ENCODE measurements around the gene RNF40. TPM values are rescaled to one million over a fixed set of nuclear protein-coding genes. Genes with fewer than 3 reads are reported as not detected.

RNF40 gene
- polyA plus RNA-seq, 1 donor (not counting 4 experiments of a cell fraction or from before 2014, with no cell fraction given): 52.7 TPM

DNA sequence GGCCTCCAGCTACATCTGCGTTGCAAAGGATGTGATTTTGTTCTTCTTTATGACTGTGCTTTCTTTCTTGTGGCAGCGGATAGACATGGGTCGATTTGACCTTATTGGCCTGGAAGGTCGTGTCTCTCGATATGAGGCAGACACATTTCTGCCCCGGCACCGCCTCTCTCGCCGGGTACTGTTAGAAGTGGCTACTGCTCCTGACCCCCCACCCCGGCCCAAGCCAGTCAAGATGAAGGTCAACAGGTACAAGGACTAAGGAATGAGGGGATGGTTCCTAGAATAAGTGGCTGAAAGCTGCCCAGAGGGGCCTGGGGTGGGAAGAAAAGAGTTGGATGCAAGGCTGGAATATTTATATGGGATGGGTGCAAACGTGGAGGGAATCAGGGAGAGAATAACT is 42.0 kb upstream of the RNF40 start:
- peaks cover 58% of the 10 kb centered on the region for H3K79me2 ChIP-seq (ENCODE audit: control insufficient read depth, insufficient read depth, low read length)
- no peak for FAIRE-seq
- no peak overlapping the region for H2AFZ ChIP-seq (ENCODE audit: control insufficient read depth, low read length)
- no peak overlapping the region for H3K4me3 ChIP-seq (ENCODE audit: control insufficient read depth in 2 of 3, extremely low read depth in 1 of 3, insufficient read depth in 2 of 3, low read depth in 1 of 3, low read length in 3 of 3)
- peaks cover 9% of the 10 kb centered on the region for H3K4me1 ChIP-seq (ENCODE audit: control insufficient read depth, extremely low read depth, insufficient read depth, low read length)
- no peak overlapping the region for H3K27ac ChIP-seq (ENCODE audit: control insufficient read depth, insufficient read depth, low read length)
- no peaks in the 10 kb centered on the region for H3K27me3 ChIP-seq (ENCODE audit: control insufficient read depth, extremely low read depth, insufficient read depth, low read length)
- TF ChIP-seq EZH2 (IDR thresholded peaks at IDR 0.05; ENCODE audit: low read length) (no peak), CTCF (optimal IDR thresholded peaks at IDR 0.05 in 1 of 3, IDR thresholded peaks at IDR 0.05 in 1 of 3, conservative IDR thresholded peaks at IDR 0.05 in 1 of 3; ENCODE audit: extremely low read depth in 1 of 3, insufficient read depth in 2 of 3, low read length in 3 of 3) (no peak)
- H3K9me3 ChIP-seq (ENCODE audit: control insufficient read depth, low read depth, low read length): no peaks in the 10 kb centered on the region
- peaks cover 57 to 66% of the 10 kb centered on the region in 2 experiments for H3K36me3 ChIP-seq (ENCODE audit: control insufficient read depth in 2 of 2, extremely low read depth in 1 of 2, insufficient read depth in 2 of 2, low read length in 2 of 2)
- H3K9me1 ChIP-seq (ENCODE audit: control insufficient read depth, extremely low read depth, insufficient read depth, low read length): no peaks in the 10 kb centered on the region
- no peak for DNase-seq (ENCODE audit: low read depth, low spot score)
- dilution Hi-C loops (cut with MboI; ENCODE audit: extremely low pct_ligation_motif_present, low sequenced_read_pairs): no loop called here
- H4K20me1 ChIP-seq (ENCODE audit: control insufficient read depth, extremely low read depth, insufficient read depth, low read length): peaks cover 3% of the 10 kb centered on the region
- no peak overlapping the region for H3K9ac ChIP-seq (ENCODE audit: control insufficient read depth, extremely low read depth, insufficient read depth, low read length)
- H3K4me2 ChIP-seq (ENCODE audit: control insufficient read depth, extremely low read depth, insufficient read depth, low read depth, low read length): no peak overlapping the region

DNA sequence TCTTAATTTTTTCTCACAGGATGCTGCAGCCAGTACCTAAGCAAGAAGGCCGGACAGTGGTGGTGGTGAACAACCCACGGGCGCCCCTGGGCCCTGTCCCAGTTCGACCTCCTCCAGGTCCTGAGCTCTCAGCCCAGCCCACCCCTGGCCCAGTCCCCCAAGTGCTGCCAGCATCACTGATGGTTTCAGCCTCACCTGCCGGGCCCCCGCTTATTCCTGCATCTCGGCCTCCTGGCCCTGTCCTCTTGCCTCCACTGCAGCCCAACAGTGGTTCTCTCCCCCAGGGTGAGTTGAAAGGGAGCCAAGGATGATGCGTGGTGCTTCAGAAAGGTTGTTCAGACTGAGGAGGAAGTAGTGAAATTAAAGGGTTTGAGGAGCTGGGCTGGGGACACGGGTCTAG is 41.4 kb upstream of the RNF40 start:
- Histone ChIP-seq H2AFZ (ENCODE audit: control insufficient read depth, low read length) (no peak overlapping the region), H3K9ac (ENCODE audit: control insufficient read depth, extremely low read depth, insufficient read depth, low read length) (no peak overlapping the region), H3K4me3 (ENCODE audit: control insufficient read depth in 2 of 3, extremely low read depth in 1 of 3, insufficient read depth in 2 of 3, low read depth in 1 of 3, low read length in 3 of 3) (no peak overlapping the region), H3K4me1 (ENCODE audit: control insufficient read depth, extremely low read depth, insufficient read depth, low read length) (peaks cover 3% of the 10 kb centered on the region), H3K9me1 (ENCODE audit: control insufficient read depth, extremely low read depth, insufficient read depth, low read length) (no peaks in the 10 kb centered on the region), H3K79me2 (ENCODE audit: control insufficient read depth, insufficient read depth, low read length) (peaks cover 60% of the 10 kb centered on the region), H3K27me3 (ENCODE audit: control insufficient read depth, extremely low read depth, insufficient read depth, low read length) (no peaks in the 10 kb centered on the region), H3K9me3 (ENCODE audit: control insufficient read depth, low read depth, low read length) (no peaks in the 10 kb centered on the region), H3K27ac (ENCODE audit: control insufficient read depth, insufficient read depth, low read length) (no peak overlapping the region), H3K4me2 (ENCODE audit: control insufficient read depth, extremely low read depth, insufficient read depth, low read depth, low read length) (no peak overlapping the region), H3K36me3 (ENCODE audit: control insufficient read depth in 2 of 2, extremely low read depth in 1 of 2, insufficient read depth in 2 of 2, low read length in 2 of 2) (peaks cover 62 to 65% of the 10 kb centered on the region in 2 experiments), H4K20me1 (ENCODE audit: control insufficient read depth, extremely low read depth, insufficient read depth, low read length) (no peaks in the 10 kb centered on the region)
- FAIRE-seq (no peak), DNase-seq (ENCODE audit: low read depth, low spot score) (no peak)
- dilution Hi-C loops (cut with MboI; ENCODE audit: extremely low pct_ligation_motif_present, low sequenced_read_pairs): no loop called here
- no peak for TF ChIP-seq EZH2 (IDR thresholded peaks at IDR 0.05; ENCODE audit: low read length)
- TF ChIP-seq CTCF (optimal IDR thresholded peaks at IDR 0.05 in 1 of 3, IDR thresholded peaks at IDR 0.05 in 1 of 3, conservative IDR thresholded peaks at IDR 0.05 in 1 of 3; ENCODE audit: extremely low read depth in 1 of 3, insufficient read depth in 2 of 3, low read length in 3 of 3): no peak

Data from keratinocyte (primary cell).